ENCODE results near the gene HDHD2.

Gene HDHD2

DNA sequence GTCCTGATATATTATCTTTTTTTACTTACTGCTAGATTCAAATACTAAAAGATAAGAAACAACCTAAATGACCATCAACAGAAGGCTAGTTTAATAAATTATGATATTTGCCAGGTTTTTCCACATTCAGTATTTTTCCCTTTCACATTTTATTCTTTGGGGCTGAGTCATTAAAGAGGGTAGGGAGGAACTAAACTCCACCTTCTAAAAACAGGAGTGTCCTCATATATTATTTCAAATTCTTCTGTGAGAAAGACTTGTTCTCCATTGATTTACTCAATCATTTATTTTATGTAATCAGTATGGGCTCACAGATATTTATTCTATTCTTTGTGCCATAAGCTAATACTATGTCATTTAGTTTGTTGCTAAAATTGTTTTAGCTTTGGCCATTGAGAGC is 9.0 kb downstream of the HDHD2 start:
- Histone ChIP-seq H3K4me3 (no peak overlapping the region), H3K27me3 (no peaks in the 10 kb centered on the region), H3K36me3 (peaks cover 17 to 74% (median 33%) of the 10 kb centered on the region in 11 experiments), H3K27ac (no peak overlapping the region), H4K20me1 (peaks cover 0 to 56% (median 16%) of the 10 kb centered on the region in 11 experiments; a peak in 12 of 22 replicates), H3K4me1 (peaks cover 0 to 8% (median 5%) of the 10 kb centered on the region in 10 experiments; a peak in 6 of 20 replicates), H3K9ac (no peak overlapping the region), H3K4me2 (no peak overlapping the region), H3K9me3 (replicated peaks in 1 of 11) (peaks cover 0 to 3% (median 0%) of the 10 kb centered on the region in 11 experiments; a peak in 3 of 22 replicates)
- TF ChIP-seq Cebpa-rat (IDR thresholded peaks at IDR 0.05), result no peak

DNA sequence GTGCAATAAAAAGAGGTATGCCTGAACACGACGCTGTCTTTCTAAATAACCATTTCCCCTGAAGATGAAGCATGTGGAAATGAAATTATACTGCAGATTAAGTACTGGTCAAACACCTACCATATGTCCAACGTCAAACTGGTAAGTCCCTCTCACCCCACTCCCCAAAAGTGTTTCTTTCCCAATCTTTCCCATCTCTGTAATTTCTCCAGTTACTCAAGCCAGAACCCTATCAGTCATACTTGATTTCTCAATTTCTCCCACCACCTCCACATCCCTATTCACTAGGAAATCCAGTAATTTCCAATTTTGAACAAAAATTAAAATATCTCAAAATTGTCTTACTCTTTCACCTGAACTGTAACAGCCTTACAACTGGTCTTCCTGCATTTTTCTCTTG is 29.2 kb downstream of the HDHD2 start:
- Histone ChIP-seq H4K20me1 (peaks cover 0 to 14% (median 0%) of the 10 kb centered on the region in 11 experiments; a peak in 1 of 22 replicates), H3K9me3 (replicated peaks in 1 of 11) (peaks cover 0 to 14% (median 0%) of the 10 kb centered on the region in 11 experiments; a peak in 1 of 22 replicates), H3K36me3 (peaks cover 37 to 97% (median 60%) of the 10 kb centered on the region in 11 experiments), H3K4me1 (peaks cover 0 to 25% (median 19%) of the 10 kb centered on the region in 10 experiments; a peak in 16 of 20 replicates), H3K4me2 (peak overlapping the region in 9 of 11 experiments; percentile 23 to 68 (median 44); a peak in 17 of 22 replicates), H3K9ac (no peak overlapping the region), H3K4me3 (no peak overlapping the region), H3K27ac (no peak overlapping the region), H3K27me3 (no peaks in the 10 kb centered on the region)
- TF ChIP-seq Cebpa-rat (IDR thresholded peaks at IDR 0.05), result no peak

DNA sequence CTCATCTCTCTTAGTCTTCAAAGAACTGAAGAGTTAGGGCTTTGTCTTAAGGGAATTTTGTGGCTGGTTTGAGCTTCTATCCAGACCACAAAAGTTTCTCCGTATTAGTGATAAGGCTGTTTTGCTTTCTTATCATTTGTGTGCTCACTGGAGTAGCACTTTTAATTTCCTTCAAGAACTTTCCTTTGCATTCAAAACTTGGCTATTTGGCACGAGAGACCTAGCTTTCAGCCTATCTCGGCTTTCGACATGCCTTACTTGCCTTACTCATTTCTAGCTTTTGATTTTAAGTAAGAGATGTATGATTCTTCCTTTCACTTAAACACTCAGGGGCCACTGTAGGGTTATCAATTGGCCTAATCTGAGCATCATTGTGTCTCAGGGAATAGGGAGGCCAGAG is 29.9 kb downstream of the HDHD2 start:
- Histone ChIP-seq H3K4me2 (peak overlapping the region in 9 of 11 experiments; percentile 23 to 68 (median 44); a peak in 17 of 22 replicates), H3K4me1 (peaks cover 0 to 25% (median 19%) of the 10 kb centered on the region in 10 experiments; a peak in 16 of 20 replicates), H4K20me1 (peaks cover 0 to 14% (median 0%) of the 10 kb centered on the region in 11 experiments; a peak in 1 of 22 replicates), H3K27me3 (no peaks in the 10 kb centered on the region), H3K27ac (no peak overlapping the region; a peak in 1 of 22 replicates), H3K9ac (no peak overlapping the region; a peak in 1 of 22 replicates), H3K9me3 (replicated peaks in 1 of 11) (peaks cover 0 to 14% (median 0%) of the 10 kb centered on the region in 11 experiments; a peak in 1 of 22 replicates), H3K36me3 (peaks cover 37 to 97% (median 54%) of the 10 kb centered on the region in 11 experiments), H3K4me3 (no peak overlapping the region)
- no peak for TF ChIP-seq Cebpa-rat (IDR thresholded peaks at IDR 0.05)

DNA sequence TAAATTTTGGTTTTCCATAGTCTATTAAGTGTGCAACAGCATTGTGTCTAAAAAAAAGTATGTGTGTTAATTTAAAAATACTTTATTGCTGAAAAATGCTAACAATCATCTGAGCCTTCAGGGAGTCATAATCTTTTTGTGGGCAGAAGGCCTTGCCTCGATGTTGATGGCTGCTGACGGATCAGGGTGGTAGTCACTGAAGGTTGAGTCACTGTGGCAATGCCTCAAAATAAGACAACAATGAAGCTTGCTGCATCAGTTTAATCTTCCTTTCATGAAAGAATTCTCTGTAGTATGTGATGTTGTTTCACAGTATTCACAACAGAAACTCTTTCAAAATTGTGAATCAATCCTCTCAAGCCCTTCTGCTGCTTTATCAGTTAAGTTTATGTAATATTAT is 31.3 kb downstream of the HDHD2 start:
- H3K27me3 ChIP-seq, result no peaks in the 10 kb centered on the region
- H3K4me3 ChIP-seq, result no peak overlapping the region
- peaks cover 40 to 98% (median 62%) of the 10 kb centered on the region in 11 experiments for H3K36me3 ChIP-seq
- no peak overlapping the region for H3K4me2 ChIP-seq
- no peak overlapping the region for H3K9ac ChIP-seq
- peaks cover 0 to 11% (median 0%) of the 10 kb centered on the region in 11 experiments; a peak in 1 of 22 replicates for H3K9me3 ChIP-seq (replicated peaks in 1 of 11)
- H3K27ac ChIP-seq, result no peak overlapping the region
- peaks cover 0 to 25% (median 19%) of the 10 kb centered on the region in 10 experiments; a peak in 16 of 20 replicates for H3K4me1 ChIP-seq
- no peak for TF ChIP-seq Cebpa-rat (IDR thresholded peaks at IDR 0.05)
- peaks cover 0 to 14% (median 0%) of the 10 kb centered on the region in 11 experiments; a peak in 1 of 22 replicates for H4K20me1 ChIP-seq

DNA sequence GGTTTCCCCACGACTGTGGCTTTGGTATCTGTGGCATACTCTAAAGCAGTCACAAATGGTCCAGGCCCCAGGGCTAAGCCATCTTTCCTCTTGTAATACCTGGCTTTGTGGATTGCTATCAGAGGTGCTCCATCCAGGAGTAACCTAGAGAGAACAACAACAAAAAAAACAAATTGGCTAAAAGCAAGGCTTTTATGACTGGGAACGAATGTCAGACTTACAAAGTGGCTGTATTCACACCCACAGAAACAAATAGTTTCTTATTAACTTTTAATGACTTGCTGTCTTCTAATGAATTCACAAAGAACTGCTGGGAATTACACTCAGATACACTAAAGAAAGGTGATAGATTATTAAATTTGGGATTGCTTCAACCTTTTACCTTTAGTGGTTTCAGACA is 35.1 kb downstream of the HDHD2 start:
- no peak overlapping the region for H3K4me2 ChIP-seq
- H4K20me1 ChIP-seq, result peaks cover 0 to 6% (median 0%) of the 10 kb centered on the region in 11 experiments; a peak in 1 of 22 replicates
- H3K36me3 ChIP-seq, result peaks cover 67 to 100% (median 79%) of the 10 kb centered on the region in 11 experiments
- H3K27me3 ChIP-seq, result no peaks in the 10 kb centered on the region
- no peak overlapping the region for H3K27ac ChIP-seq
- no peak overlapping the region for H3K9ac ChIP-seq
- peaks cover 0 to 10% (median 0%) of the 10 kb centered on the region in 11 experiments; a peak in 1 of 22 replicates for H3K9me3 ChIP-seq (replicated peaks in 1 of 11)
- H3K4me3 ChIP-seq, result no peak overlapping the region
- TF ChIP-seq Cebpa-rat (IDR thresholded peaks at IDR 0.05), result no peak
- H3K4me1 ChIP-seq, result peaks cover 0 to 9% (median 4%) of the 10 kb centered on the region in 10 experiments; a peak in 11 of 20 replicates

DNA sequence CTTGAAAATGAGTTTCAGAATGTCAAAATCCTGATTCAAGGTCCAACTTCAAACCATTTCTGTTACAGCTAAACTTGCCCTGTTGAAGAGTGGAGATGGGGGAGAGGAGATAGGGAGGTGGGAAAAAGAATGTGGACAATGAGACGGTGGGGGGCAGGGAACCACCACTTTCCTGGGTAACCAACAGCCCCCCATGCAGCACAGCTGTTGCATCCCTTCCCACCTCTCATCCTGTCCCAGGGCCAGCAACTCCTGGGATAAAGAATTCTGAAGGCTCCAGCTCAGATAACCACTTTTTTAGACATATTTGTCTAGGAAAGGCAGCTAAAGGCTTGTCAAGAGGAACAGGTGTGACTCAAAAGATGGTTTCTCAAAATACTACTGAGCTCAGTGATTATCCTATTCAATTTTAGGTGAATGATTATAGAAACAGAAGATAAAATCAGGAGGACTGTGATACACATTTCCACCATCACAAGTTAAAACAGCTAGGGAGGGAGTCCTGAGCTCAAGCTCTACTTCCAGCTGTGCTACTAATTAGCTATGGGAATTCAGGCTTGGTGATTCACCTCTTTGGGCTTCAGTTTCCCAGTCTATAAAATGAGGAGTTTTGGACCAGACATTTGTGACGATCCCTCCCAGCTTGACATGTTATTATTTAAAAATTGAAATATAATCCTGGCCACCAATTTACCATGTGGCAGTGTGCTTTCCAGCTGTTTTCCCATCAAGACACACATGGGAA is 36.3 kb downstream of the HDHD2 start:
- Histone ChIP-seq H3K4me3 (no peak overlapping the region), H3K9ac (no peak overlapping the region), H3K9me3 (replicated peaks in 1 of 11) (peaks cover 0 to 7% (median 0%) of the 10 kb centered on the region in 11 experiments; a peak in 1 of 22 replicates), H3K4me2 (no peak overlapping the region), H4K20me1 (0 out of 22 replicates have a peak, but pooled peaks cover 0 to 5% (median 0%) of the 10 kb centered on the region in 11 experiments), H3K4me1 (no peaks in the 10 kb centered on the region), H3K36me3 (peaks cover 69 to 100% (median 81%) of the 10 kb centered on the region in 11 experiments), H3K27ac (no peak overlapping the region), H3K27me3 (no peaks in the 10 kb centered on the region)
- no peak for TF ChIP-seq Cebpa-rat (IDR thresholded peaks at IDR 0.05)

DNA sequence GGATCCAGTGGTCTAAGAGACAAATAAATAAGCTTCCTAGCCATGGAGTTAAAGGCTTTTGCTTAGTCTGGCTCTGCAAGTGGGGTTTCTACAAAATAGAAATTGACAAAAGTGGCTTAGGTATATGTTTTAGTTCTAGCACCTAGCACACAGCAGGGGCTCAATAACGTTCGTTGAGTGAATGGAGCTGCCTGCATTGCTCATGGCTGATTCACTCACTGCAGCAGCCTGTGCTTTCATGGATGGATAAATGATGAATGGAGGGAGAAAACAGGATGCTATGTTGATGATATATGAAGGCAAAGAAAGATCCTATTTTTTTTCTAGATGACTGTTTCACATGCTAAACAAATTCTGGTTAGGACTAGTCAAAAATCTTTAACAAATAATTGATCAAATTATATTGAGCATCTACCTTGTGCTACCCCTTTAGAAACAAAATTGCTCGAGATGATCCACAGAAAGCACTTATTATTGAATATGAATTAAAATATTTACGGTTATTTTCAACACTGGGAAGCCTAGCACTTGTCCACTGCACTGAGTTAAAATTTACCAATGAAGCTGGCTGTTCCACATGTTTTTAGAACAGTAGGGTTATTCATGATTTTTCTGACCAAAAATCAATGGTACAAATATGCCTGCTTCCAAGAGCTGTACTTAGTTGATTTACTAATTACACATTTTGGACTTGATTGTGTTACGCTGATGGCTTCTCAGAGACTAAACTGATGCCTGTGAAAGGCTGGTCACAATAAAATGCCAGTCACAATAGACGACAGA is 39.6 kb downstream of the HDHD2 start:
- Histone ChIP-seq H3K27ac (no peak overlapping the region), H3K36me3 (peaks cover 79 to 100% (median 95%) of the 10 kb centered on the region in 11 experiments), H3K9me3 (replicated peaks in 1 of 11) (no peaks in the 10 kb centered on the region), H3K4me3 (no peak overlapping the region), H4K20me1 (0 out of 22 replicates have a peak, but pooled peaks cover 0 to 6% (median 0%) of the 10 kb centered on the region in 11 experiments), H3K27me3 (no peaks in the 10 kb centered on the region), H3K9ac (no peak overlapping the region), H3K4me2 (no peak overlapping the region), H3K4me1 (no peaks in the 10 kb centered on the region)
- TF ChIP-seq Cebpa-rat (IDR thresholded peaks at IDR 0.05), result no peak

DNA sequence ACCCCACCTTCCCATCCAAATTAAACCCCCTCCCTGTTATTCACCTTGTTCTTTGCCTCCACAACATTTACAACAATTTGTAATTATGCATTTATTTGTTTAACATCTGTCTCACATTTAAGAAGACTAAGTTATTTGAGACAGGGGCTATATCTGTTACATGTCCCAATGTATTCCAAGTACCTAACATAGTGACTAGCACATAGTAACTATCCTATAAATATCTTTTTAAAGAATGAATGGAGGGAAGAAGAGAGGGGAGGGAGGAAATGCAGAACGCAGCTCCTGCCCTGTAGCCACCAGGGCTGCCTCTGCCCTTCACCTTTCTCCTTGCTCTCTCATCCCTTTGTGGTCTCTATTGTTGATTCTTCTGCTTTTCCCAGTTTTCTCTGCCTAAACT is 40.6 kb downstream of the HDHD2 start:
- Histone ChIP-seq H3K27me3 (no peaks in the 10 kb centered on the region), H3K27ac (no peak overlapping the region), H3K9me3 (replicated peaks in 1 of 11) (no peaks in the 10 kb centered on the region), H3K36me3 (peaks cover 70 to 100% (median 94%) of the 10 kb centered on the region in 11 experiments), H3K4me2 (no peak overlapping the region), H3K9ac (no peak overlapping the region), H3K4me3 (no peak overlapping the region), H3K4me1 (no peaks in the 10 kb centered on the region), H4K20me1 (0 out of 22 replicates have a peak, but pooled peaks cover 0 to 6% (median 0%) of the 10 kb centered on the region in 11 experiments)
- TF ChIP-seq Cebpa-rat (IDR thresholded peaks at IDR 0.05), result no peak
